Cardiac fibroblast (primary cell): ENCODE data around the gene TP73.

Source experiments
- DNase-seq, 2 donors: peaks; one replicate each; pipeline versions ENCODE4 v3.0.0 to v3.0.0-alpha.2; 2010; ENCODE audit warnings: low read depth in 2 of 2
- H3K4me3 ChIP-seq, 2 donors: replicated peaks in 1 of 2; 1 replicate in 1 of 2; 2 replicates in 1 of 2; pipeline ENCODE4 v1.5.1; 2011; ENCODE audit warnings: low read depth in 2 of 2, low read length in 2 of 2, mild to moderate bottlenecking in 2 of 2, moderate library complexity in 1 of 2
- CTCF ChIP-seq: IDR thresholded peaks from one replicate; pipeline ENCODE4 v1.5.1; 2011; ENCODE audit warnings: low read depth, mild to moderate bottlenecking, low read length, inconsistent platforms

TP73 gene

GRCh38 chr1:3700631-3701030, 48.3 kb downstream of the TP73 start:
- H3K4me3 ChIP-seq, result no peak overlapping the region
- no peak for DNase-seq
- no peak for TF ChIP-seq CTCF

DNA sequence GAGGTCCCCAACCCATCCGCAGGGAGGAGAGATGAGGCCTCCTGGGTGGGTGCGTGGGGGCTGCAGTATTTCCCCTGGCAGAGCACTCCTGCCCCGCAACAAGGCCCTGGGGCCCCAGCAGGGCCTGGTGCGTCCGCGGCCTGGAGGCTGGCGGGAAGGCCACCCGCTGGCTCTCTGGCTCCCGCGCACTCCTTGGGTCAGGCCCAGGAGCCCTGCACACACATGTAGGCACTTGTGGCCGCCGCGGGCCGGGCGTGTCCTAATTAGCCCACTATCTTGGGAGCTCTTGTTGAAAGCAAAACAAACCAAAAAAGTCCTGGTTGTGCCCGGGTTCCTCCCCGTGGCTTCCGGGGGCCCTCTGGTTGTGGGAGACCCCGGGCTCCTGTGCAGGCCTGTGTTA, 50.2 kb downstream of the TP73 start:
- H3K4me3 ChIP-seq, result no peak overlapping the region
- TF ChIP-seq CTCF, result no peak
- DNase-seq, result no peak

DNA sequence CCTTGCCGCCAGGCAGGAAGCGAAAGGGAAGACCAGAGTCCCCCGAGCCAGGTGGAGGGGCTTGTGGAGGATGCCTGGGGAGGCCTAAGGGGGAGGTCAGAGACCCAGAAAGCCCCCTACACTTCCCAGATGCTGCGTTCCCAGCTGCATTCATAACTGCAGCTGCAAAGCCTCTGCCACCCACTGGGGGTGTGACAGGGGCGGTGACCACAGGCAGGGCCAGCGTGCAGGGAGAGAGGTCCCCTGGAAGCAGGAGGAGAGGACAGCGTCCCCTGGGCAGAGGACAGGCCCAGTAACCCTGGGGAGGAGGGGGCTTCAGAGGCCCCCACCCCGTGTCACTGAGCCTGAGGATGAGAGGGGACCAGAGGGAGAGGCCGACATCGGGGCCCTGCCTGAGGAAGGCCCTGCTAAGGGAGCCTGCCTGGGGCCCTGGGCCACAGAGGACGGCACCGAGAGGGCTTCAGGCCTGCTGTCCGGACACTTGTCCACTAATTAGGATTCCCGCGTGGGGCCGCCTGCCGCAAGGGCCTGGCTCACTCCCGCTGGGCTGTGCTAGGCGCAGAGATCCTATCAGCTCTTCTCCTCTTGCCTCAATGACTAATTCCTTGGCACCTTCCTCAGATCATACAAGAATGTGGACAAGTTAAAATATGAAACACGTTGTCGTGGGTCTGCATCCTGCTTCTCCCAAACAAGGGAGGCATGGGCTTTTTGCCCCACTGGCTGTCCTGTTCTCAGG, 50.8 kb downstream of the TP73 start:
- peak; percentile 53 to 63 for DNase-seq
- TF ChIP-seq CTCF, result peak; percentile 3
- H3K4me3 ChIP-seq, result no peak overlapping the region

- H3K4me3 ChIP-seq, result no peak overlapping the region
- DNase-seq, result no peak
- no peak for TF ChIP-seq CTCF
Observed at GRCh38 chr1:3703786-3704371, 51.6 kb downstream of the TP73 start.

GRCh38 chr1:3705341-3705950, 53.1 kb downstream of the TP73 start:
- TF ChIP-seq CTCF, result no peak
- H3K4me3 ChIP-seq, result no peak overlapping the region
- DNase-seq, result no peak

GRCh38 chr1:3706651-3707297, 54.5 kb downstream of the TP73 start:
- DNase-seq, result no peak
- no peak overlapping the region for H3K4me3 ChIP-seq
- no peak for TF ChIP-seq CTCF
